Stimulated activated CD4-positive, alpha-beta T cell treated with anti-CD3 and anti-CD28 coated beads, Interleukin-2, amount 100 ng/mL, for 4 hours (primary cell): ENCODE data around the gene FGF2.
"Not testable (repeated sequence)": the region's sequence is repeated elsewhere in the genome, so short reads cannot be mapped to it uniquely, and the experiment has no call there.

Experiments
- DNase-seq: peaks from one replicate; pipeline ENCODE4 v3.0.0-alpha.2; 2020; ENCODE audit warnings: low read depth

FGF2 gene

GRCh38 chr4:122930862-122931261 is 104.2 kb downstream of the FGF2 start:
- DNase-seq, result no peak

GRCh38 chr4:122932763-122933162 is 106.1 kb downstream of the FGF2 start:
- DNase-seq, result no peak

DNA sequence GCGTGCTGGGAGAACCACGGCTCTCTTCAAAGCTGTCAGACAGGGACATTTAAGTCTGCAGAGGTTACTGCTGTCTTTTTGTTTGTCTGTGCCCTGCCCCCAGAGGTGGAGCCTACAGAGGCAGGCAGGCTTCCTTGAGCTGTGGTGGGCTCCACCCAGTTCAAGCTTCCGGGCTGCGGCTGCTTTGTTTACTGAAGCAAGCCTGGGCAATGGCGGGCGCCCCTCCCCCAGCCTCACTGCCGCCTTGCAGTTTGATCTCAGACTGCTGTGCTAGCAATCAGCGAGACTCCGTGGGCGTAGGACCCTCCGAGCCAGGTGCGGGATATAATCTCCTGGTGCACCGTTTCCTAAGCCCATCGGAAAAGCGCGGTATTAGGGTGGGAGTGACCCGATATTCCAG is 118.5 kb downstream of the FGF2 start:
- not testable (repeated sequence) for DNase-seq

GRCh38 chr4:122946142-122946541 is 119.5 kb downstream of the FGF2 start:
- no peak for DNase-seq
